Stimulated activated CD4-positive, alpha-beta T cell treated with anti-CD3 and anti-CD28 coated beads, Interleukin-4, amount 100 ng/mL, for 24 hours (primary cell): ENCODE results near the gene AGBL4.

Experiments
- DNase-seq: peaks from one replicate; pipeline ENCODE4 v3.0.0-alpha.2; 2020

Gene AGBL4

GRCh38 chr1:48676376-48676775, 1347.4 kb downstream of the AGBL4 start:
- DNase-seq, result no peak

GRCh38 chr1:48675251-48675650, 1348.5 kb downstream of the AGBL4 start:
- no peak for DNase-seq

GRCh38 chr1:48674641-48675040, 1349.1 kb downstream of the AGBL4 start:
- DNase-seq, result no peak

GRCh38 chr1:48673332-48674105, 1350.2 kb downstream of the AGBL4 start:
- no peak for DNase-seq

- DNase-seq, result no peak
These were observed 1352.2 kb downstream of the AGBL4 start for GRCh38 chr1:48671578-48671977.

- no peak for DNase-seq
These were observed 1353.3 kb downstream of the AGBL4 start for GRCh38 chr1:48670234-48671020.

- DNase-seq, result no peak
These were observed 1355.4 kb downstream of the AGBL4 start for GRCh38 chr1:48668339-48668738.

GRCh38 chr1:48667782-48668181, 1356.0 kb downstream of the AGBL4 start:
- no peak for DNase-seq

- DNase-seq, result no peak
These were observed 1357.9 kb downstream of the AGBL4 start for GRCh38 chr1:48665708-48666407.

GRCh38 chr1:48661726-48662463, 1361.9 kb downstream of the AGBL4 start:
- no peak for DNase-seq

- no peak for DNase-seq
These were observed 1364.0 kb downstream of the AGBL4 start for GRCh38 chr1:48659801-48660200.

- no peak for DNase-seq
These were observed 1366.3 kb downstream of the AGBL4 start for GRCh38 chr1:48657413-48657812.

- DNase-seq, result no peak
These were observed 1369.0 kb downstream of the AGBL4 start for GRCh38 chr1:48654606-48655210.

- DNase-seq, result no peak
These were observed 1371.4 kb downstream of the AGBL4 start for GRCh38 chr1:48652334-48652733.

- no peak for DNase-seq
These were observed 1373.9 kb downstream of the AGBL4 start for GRCh38 chr1:48649880-48650279.

GRCh38 chr1:48645883-48646282, 1377.9 kb downstream of the AGBL4 start:
- DNase-seq, result no peak

- no peak for DNase-seq
These were observed 1378.7 kb downstream of the AGBL4 start for GRCh38 chr1:48644905-48645605.

- no peak for DNase-seq
These were observed 1379.4 kb downstream of the AGBL4 start for GRCh38 chr1:48644190-48644900.

GRCh38 chr1:48643193-48643592, 1380.6 kb downstream of the AGBL4 start:
- no peak for DNase-seq

- no peak for DNase-seq
These were observed 1382.8 kb downstream of the AGBL4 start for GRCh38 chr1:48640836-48641492.

- DNase-seq, result no peak
These were observed 1393.9 kb downstream of the AGBL4 start for GRCh38 chr1:48629867-48630266.
